Colonic mucosa (tissue), 4 donors: ENCODE data around the gene FAM117B. TPM values are rescaled to one million over a fixed set of nuclear protein-coding genes. Genes with fewer than 3 reads are reported as not detected.

Experiments
- DNase-seq: peaks from one replicate; pipeline ENCODE4 v3.0.0-alpha.2; 2020
- H3K27ac ChIP-seq: fragments of 200-600 bp; one replicate; pipeline ENCODE4 v1.8.0; 2021
- H3K27me3 ChIP-seq: fragments of 200-600 bp; one replicate; pipeline ENCODE4 v1.8.0; 2021
- H3K36me3 ChIP-seq: fragments of 200-600 bp; one replicate; pipeline ENCODE4 v1.8.0; 2021
- H3K4me1 ChIP-seq: fragments of 200-600 bp; one replicate; pipeline ENCODE4 v1.8.0; 2021; ENCODE audit warnings: mild to moderate bottlenecking
- H3K4me3 ChIP-seq: fragments of 200-600 bp; one replicate; pipeline ENCODE4 v1.8.0; 2021
- H3K9ac ChIP-seq, 2 donors: one replicate each; pipeline ENCODE4 v1.7.0; 2013; ENCODE audit warnings: control low read depth in 2 of 2, low read depth in 2 of 2, low read length in 2 of 2
- H3K9me3 ChIP-seq: fragments of 200-600 bp; one replicate; pipeline ENCODE4 v1.8.0; 2021
- CTCF ChIP-seq: fragments of 200-600 bp; IDR thresholded peaks from one replicate; pipeline ENCODE4 v1.8.0; 2022; ENCODE audit warnings: antibody characterized with exemption, mild to moderate bottlenecking
- intact Hi-C: fragments of 100-400 bp; cut with DNase I; formaldehyde crosslinking; loops from one replicate; pipeline ENCODE4 v1.14.1; 2022
- total RNA-seq, 2 donors: library from RNA; stranded (reverse); fragmentation: NEBNext Ultra II Directional in 1 of 2; extraction: Animal tissue kit (Norgen Biotek cat#: 25700) in 1 of 2; gene quantifications; one replicate each; pipeline ENCODE4 v1.2.1, GENCODE V29; 2021
- donor health status: healthy.
- donor health status: DM: no; HTN: no; CAD: no.
- donor health status: DM: no; HTN: no; CAD: no.

The FAM117B gene
- total RNA-seq, 2 donors from 2014 or later, result 16.3 to 20.1 TPM

GRCh38 chr2:202716114-202716718, 81.4 kb downstream of the FAM117B start:
- Histone ChIP-seq H3K4me3 (no peak overlapping the region), H3K27me3 (no peaks in the 10 kb centered on the region), H3K9ac (no peak overlapping the region), H3K27ac (no peak overlapping the region), H3K9me3 (no peaks in the 10 kb centered on the region), H3K4me1 (no peaks in the 10 kb centered on the region), H3K36me3 (no peaks in the 10 kb centered on the region)
- no peak for TF ChIP-seq CTCF
- no peak for DNase-seq
- intact Hi-C loops, result no loop called here

GRCh38 chr2:202716953-202717597, 82.3 kb downstream of the FAM117B start:
- Histone ChIP-seq H3K4me1 (no peaks in the 10 kb centered on the region), H3K4me3 (no peak overlapping the region), H3K27ac (no peak overlapping the region), H3K9ac (no peak overlapping the region), H3K9me3 (no peaks in the 10 kb centered on the region), H3K27me3 (no peaks in the 10 kb centered on the region), H3K36me3 (no peaks in the 10 kb centered on the region)
- intact Hi-C loops, result no loop called here
- TF ChIP-seq CTCF, result no peak
- DNase-seq, result no peak

- Histone ChIP-seq H3K27ac (no peak overlapping the region), H3K36me3 (no peaks in the 10 kb centered on the region), H3K9ac (no peak overlapping the region), H3K4me1 (no peaks in the 10 kb centered on the region), H3K27me3 (no peaks in the 10 kb centered on the region), H3K4me3 (no peak overlapping the region), H3K9me3 (no peaks in the 10 kb centered on the region)
- TF ChIP-seq CTCF, result no peak
- intact Hi-C loops, result no loop called here
- no peak for DNase-seq
Measured at GRCh38 chr2:202717598-202718310, 83.0 kb downstream of the FAM117B start.

- no peak overlapping the region for H3K27ac ChIP-seq
- no peaks in the 10 kb centered on the region for H3K36me3 ChIP-seq
- no peaks in the 10 kb centered on the region for H3K4me1 ChIP-seq
- H3K4me3 ChIP-seq, result no peak overlapping the region
- intact Hi-C loops, result no loop called here
- TF ChIP-seq CTCF, result no peak
- no peaks in the 10 kb centered on the region for H3K27me3 ChIP-seq
- DNase-seq, result no peak
- H3K9ac ChIP-seq, result no peak overlapping the region
- H3K9me3 ChIP-seq, result no peaks in the 10 kb centered on the region
Measured at GRCh38 chr2:202718614-202719013, 83.8 kb downstream of the FAM117B start.

GRCh38 chr2:202720226-202720625, 85.5 kb downstream of the FAM117B start:
- no peak for TF ChIP-seq CTCF
- Histone ChIP-seq H3K27me3 (no peaks in the 10 kb centered on the region), H3K9me3 (no peaks in the 10 kb centered on the region), H3K4me3 (no peak overlapping the region), H3K27ac (no peak overlapping the region), H3K9ac (no peak overlapping the region), H3K4me1 (no peaks in the 10 kb centered on the region), H3K36me3 (no peaks in the 10 kb centered on the region)
- intact Hi-C loops, result no loop called here
- DNase-seq, result no peak
